ENCODE data around the gene MYH11.
"Not testable (repeated sequence)": the region's sequence is repeated elsewhere in the genome, so short reads cannot be mapped to it uniquely, and the experiment has no call there.

The MYH11 gene

GRCh38 chr16:15655561-15655960 is 201.3 kb downstream of the MYH11 start:
- not testable (repeated sequence) for DNase-seq

- DNase-seq: no peak
Measured at GRCh38 chr16:15654591-15654990, 202.2 kb downstream of the MYH11 start.

GRCh38 chr16:15653227-15653626 is 203.6 kb downstream of the MYH11 start:
- DNase-seq: no peak
